GOT3 (cell line): Measurements from ENCODE around the gene TFCP2.

Experiments
- DNase-seq: peaks from one replicate; lab custom pipeline; 2025; ENCODE audit warnings: mixed read lengths; lab: John Stamatoyannopoulos, UW

The TFCP2 gene

DNA sequence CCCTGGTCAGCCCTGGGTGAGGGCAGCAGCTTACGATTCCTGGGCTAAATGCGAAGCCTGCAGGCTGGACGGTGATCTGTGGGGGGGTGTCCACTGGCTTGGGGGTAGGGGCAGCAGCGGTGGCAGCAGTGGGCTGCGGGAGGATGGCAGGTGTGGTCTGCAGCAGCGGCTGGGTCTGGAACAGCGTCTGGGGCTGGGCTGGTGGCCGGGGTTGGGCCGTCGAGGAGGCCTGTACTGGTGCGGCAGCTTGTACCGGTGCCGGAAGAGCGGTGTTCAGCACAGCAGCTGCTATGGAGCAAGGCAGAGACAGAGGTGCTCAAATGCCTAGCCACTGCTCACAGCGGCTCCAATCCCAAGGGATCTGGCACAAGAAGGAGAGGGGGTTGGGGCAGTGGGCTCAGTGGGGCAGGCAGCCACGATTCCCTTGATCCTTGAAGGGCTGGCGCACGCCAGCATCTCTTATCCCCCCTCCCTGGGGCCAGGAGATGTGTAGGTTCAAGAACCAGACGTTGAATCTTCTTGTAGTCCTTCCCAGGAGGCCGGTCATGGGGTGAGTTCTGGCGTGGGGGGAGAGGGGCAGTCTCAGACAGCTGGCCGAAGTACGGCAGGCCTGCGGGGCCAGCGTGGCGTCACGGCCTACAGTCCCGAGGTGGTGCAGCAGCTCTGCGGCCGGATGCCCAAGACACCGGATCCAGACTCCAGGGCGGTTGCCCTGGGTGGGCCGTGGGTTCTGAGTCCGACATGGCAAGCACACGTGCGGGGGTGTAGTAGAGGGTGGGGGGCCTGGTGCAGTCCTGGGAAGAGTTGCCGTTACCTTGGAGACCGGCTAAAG, 25.0 kb upstream of the TFCP2 start:
- no peak for DNase-seq

DNA sequence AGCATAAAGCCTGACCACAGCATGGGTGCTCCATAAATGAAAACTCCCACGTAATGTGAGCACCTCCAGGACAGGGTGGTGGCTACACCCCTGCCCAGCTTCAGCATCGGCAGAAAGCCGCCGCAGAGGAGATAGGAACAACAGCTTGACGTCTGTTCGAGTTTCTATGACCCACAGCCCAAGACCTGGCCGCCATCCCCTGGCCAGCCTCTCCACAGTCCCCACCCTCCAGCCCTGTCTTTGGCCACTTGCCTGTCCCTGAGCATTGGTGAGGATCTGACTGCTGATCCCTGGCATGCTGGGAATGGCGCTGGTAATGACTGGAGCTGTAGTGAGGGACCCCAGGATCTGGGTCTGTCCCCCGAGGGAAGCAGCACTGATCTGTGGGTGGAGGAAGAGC, 23.6 kb upstream of the TFCP2 start:
- DNase-seq = no peak

DNA sequence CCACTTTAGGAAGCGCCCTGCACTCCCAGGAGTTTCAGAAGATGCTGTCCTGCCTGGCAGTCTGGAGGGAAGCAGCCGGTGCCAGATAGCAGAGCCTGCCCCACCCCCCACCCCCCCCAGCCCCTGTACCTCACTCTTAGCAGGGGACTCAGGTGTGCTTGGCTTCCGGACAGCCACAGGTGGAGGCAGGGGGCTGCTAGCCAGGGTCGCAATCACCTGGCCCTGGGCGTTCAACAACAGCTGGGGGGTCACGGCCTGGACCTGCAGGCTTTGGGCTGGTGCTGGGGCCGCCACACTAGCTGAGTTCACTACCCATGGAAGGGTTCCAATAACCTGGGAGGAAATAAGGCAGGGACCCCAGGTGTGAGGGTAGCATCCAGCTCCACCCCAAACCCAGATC, 22.9 kb upstream of the TFCP2 start:
- DNase-seq = no peak

DNA sequence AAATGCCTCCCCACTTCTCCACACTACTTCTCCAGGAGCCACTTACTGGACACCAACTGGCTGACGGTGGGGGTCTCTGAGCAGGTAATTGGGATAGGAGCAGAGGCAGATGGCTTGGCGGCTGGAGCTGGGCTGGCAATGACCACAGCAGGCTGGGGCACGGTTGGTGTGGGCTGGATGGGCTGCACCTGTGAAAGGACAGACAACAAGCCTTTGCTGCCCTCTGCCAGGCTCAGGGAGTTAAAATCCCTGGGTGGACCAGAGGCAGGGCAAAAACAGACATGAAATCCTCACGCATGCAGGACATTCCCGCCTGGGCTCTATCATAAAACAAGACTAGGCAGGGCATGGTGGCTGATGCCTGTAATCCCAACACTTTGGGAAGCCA, 19.3 kb upstream of the TFCP2 start:
- no peak for DNase-seq

DNA sequence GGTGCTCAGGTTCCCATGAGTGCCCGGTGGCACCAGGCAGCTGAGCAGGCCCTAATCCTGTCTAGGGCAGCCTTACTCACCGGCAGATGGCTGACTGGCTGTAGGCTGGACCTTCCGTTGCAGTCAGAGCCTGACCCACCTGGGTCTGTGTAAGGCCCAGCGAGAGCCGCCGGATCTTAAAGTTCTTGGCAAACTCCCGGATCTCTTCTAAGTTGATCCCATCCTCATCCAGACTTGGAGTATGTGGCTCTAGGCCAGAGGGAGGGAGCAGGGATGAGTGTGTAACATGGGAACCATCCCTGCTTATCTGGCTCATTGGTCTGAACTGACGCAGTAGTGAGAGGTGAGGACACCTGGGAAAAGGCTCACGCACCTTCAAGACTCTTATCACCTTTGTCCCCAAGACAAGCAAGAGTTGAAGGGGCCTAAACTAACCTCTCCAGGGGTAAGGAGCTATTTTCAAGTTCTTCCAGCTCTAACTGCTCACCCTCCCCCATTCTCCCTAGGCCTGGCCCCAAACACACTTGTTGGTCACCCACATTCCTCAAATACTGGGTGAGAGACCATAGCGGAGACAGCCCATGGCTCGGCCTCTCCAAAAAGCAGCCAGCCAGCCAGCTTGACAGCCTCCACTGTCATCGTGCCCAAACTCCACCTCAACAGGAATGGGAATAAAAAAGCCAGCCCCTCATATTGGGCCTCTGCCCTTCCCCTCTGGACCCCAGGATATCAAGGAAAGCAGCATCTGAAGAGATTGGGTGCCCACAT, 18.8 kb upstream of the TFCP2 start:
- DNase-seq = no peak

DNA sequence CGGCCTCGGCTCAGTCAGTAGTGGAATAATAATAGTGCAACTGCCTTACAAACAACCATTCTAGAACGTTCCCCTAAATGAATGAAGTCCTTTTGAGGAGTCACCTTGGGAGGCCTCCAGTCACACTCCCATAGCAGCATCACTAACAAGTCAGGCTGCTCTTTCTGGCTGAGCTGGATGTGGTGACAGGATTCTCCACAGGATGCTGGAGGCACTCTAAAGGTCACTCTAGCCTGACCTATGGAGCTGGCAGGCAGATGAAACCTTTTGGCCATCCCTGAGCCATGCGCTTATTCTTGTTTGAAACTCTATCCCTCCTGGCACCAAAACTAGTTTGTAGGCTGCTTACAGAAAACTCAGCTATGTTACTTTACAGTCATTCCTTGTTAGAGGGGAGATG, 17.9 kb upstream of the TFCP2 start:
- no peak for DNase-seq

DNA sequence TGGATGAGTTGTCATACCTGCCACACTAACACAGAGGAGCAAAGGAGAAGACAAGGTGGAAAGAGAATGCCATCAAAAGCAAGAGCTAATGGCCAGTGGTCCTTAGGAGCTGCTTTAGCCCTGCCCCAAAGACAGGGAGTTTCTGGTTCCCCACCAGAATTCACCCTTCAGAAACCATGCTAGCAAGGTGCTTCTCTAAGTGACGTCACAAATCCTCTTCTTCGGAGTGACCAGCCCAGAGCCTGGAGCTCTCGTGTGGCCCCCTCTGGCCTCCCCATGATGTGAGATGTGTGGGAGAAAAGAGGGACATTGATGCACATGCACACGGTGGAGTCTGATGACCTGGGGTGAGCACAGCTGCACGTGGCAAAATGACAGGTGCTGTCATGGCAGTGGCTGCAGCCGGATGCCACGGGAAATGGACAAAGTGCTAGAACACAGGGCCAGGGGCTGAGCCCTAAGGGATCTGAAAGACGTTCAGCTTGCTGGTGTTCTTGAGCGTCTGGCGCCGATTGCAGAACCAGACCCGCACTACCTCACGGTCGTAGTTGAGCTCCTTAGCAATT, 16.9 kb upstream of the TFCP2 start:
- no peak for DNase-seq

DNA sequence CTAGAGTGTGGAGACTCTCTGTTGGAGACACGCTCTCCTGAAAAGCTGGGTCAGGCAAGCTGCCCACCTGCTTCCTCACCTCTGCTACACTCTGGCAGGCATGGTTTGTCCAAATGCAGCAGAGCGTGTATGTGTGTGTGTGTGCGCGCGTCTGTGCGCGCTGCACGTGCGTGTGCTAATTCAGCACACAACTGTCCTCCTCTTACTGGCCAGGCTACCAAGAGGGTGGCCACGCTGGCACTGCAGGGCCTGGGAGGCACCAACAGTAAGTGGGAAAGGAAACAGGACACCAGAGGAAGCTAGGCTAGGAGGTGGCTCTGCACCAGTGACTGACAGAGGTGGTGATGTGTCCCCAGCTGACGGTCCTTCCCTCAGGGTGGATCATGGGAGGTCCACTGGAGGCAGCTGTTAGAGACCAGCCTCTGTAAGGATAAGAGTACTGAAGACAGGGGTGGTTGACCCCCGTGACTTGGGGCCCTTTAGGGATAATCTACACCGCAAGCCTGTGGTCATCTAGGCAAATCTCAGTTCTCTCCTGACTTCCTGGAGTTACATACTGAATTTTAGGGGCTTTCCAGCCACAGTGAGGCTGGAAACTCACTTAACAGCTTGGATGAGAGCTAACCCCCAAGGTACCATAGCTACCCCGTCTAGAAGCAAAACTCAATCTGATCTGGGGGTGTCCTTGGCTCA, 15.6 kb upstream of the TFCP2 start:
- no peak for DNase-seq

DNA sequence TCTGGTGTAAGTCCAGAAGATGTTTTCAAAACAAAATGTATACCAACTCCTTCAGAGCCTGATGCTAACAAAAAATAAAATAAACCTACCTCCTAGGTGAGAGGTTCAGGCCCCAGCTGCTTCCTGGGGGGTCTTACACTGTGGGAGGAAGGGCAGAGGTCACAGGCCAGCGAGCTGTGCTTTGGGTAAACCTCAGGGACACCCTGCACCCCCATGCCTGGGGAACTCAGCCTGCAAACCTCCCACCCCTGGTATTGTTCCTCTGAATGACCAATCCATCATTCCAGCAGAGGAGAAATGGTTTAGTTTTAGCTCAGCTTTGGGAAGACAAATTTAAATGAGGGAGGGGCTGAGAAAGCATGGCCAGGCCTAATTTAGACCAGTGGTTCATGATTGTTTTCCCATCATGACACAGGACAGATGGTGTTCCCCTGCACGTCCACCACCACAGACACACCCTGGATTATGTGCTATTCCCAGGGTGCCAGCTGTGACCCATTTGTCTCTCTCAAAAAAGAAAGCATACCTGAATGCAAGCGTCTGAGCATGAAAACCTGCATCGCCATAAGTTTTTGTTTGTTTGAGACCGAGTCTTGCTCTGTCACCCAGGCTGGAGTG, 14.5 kb upstream of the TFCP2 start:
- DNase-seq = no peak

DNA sequence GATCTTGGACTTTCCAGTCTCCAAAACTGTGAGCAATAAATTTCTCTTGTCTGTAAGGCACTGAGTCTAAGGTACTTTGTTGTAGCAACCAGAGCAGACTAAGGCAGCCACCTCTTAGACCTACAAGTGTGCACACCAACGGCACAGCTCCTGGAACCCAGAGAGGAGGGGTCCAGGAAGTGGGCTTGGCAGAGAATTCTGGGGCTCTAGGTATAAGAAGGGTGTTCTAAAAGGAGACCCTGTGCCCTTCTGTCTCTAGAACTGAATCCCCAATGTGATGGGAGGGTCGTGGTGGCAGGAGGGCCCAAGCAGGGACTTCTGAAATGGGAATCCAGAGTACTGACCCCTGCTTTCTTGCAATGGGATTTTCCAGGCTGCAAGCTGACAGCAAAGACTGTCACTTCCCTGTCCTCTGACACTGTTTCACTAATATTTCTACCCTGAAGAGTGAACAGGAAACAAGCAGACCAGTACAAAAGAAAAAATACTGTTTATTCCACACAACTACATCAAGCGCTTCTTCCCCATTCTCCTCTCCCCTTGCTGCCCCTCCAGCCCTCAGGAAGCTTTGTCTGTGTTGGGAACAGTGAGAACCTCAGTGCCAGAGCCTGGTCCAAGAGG, 13.6 kb upstream of the TFCP2 start:
- DNase-seq = no peak

DNA sequence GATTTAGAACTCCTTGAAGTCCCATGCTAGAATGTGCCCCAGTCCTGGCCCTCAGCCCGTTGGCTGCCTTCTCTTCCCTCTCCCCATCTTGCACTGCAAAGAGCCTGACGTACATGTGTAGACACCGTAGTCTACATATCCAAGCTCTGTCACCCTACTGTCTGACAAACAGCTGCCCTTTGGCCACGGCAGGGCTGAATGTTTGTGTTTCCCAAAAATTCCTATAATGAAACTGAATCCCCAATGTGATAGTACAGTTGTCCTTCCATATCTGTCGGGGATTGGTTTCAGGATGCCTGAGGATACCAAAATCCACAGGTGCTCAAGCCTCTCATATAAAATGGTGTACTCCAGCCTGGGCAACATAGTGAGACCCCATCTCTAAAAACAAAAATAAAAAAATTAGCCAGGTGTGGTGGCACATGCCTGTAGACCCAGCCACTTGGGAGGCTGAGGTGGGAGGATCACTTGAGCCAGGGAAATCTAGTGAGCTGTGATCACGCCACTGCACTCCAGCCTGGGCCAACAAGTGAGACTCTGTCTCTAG, 12.3 kb upstream of the TFCP2 start:
- no peak for DNase-seq

DNA sequence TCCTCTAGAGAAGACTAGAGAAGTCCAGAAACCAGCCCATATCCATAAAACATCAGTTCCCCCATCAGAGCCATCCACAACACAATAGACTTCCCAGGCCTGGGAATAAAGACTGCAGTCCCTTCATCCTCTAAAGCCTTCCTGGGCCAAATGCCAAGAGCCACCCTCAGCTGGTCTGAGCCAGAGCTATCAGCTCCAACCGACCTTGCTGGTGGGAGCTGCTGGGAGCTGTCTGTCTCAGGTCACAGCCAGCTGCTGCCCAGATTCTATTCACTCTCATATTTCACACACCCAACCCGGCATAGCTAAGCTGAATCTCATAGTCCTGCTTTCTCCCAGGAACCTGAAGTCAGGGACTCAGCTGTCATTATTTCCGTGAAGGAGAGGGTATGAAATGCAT, 10.9 kb upstream of the TFCP2 start:
- DNase-seq = no peak

DNA sequence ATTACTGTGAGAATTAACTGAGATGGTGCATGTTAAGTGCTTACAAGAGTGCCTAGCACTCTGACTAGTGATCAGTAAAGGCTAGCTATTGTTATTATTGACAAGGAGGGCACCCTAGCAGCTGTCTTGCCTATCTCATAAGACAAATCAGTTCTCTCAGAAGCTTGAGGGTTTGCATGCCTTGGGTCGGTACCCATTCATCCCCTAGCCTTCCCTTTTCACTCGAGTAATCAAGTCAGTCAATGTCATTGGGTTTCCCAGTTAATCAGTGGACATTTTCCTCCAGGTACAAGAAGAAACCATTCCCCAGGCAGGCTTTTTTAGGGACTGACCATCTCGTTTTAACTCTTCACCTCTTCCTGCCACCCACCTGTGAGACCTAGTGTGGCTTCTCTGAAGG, 10.4 kb upstream of the TFCP2 start:
- DNase-seq = no peak

DNA sequence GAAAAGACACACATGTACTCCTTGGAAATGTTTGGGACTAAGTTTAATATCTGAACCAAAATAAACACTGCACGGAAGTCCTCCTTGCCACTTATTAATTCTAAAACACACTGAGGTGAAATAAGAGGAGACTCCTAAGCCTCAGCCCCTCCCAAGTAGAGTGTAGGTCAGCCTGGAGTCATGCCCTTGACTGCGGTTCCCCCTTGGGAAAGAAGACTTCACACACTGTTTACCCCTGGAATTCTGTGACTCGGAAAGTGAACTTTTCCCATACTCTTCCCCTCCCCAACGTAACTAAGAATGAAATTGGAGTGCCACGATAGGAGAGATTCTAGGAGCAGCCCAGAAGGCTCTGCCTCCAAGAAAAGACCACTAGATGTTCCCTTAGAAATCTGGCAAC, 8.6 kb upstream of the TFCP2 start:
- DNase-seq = no peak

DNA sequence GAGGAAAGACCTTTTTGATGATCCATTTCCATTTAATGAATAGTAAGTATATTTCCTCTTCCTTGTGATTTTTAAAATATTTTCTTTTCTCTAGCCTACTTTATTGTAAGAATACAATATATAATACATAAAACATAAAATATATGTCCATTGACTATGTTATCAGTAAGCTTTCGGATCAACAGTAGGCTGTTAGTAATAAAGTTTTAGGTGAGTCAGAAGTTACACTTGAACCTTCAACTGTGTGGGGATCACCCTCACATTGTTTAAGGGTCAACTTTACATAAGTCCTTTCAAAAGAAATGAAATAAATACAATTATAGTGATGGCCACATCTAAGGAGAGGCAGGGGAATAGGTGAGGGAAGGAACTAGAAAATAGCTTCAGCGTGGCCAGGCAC, 5.0 kb upstream of the TFCP2 start:
- DNase-seq = no peak

DNA sequence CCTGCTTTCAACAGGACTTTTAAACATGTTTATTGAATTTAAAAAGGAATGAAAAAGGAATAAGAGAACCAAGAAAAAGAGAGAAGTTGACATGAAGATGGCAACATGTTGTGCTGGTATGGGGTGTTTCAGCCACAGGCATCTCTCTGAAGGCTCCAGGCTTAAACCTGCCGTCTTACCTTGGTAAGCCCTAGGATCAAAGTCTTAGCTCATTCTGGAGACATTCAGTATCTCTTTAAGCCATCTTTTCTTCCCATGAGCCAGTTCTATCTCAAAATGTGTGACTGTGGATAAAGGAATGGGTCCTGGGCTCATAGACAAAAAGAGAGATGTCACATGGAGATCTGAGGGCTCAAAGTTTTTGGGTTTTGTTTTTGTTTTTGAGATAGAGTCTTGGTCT, 1.6 kb upstream of the TFCP2 start:
- DNase-seq = no peak

DNA sequence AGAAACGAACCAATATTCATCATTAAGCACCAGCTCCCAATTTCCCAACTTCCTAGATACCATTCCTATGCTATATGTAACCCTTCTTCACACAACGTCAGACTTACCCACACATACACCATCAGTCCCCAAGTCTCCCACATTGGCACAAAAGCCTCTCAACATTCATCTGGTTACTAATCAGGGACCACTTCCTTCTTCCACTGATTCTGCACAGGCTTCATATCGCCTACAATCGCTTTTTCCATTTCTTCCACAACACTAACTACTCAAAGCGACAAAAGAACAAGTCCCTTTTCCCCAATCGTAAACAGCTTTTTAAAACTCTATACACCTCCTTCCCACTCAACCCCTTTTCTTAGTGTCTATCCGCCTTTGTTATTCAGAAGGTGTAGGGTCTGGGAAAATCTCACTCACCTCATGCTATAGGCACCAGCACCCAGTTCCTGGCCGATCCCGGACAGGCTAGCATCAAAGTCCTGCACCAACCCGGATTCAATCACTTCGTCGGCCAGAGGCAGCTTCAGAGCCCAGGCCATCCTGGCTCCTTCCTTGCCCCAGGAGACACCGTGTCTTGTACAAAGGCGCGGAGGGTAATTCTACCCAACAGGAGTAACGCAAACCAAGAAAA, 936 bp downstream of the TFCP2 start:
- DNase-seq = no peak

DNA sequence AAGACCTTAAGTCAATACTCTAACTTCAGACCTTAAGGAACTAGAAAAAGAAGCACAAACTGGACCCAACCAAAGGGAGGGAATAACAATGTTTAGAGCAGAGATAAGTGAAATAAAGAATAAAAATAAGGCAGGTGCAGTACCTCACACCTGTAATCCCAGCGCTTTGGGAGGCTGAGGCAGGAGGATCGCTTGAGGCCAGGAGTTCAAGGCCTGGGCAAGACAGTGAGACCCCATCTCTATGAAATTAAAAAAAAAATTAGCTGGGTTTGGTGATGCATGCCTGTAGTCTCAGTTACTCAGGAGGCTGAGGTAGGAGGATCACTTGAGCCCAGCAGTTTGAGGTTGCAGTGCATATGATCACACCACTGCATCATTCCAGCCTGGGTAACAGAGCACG, 9.1 kb downstream of the TFCP2 start:
- DNase-seq = no peak

DNA sequence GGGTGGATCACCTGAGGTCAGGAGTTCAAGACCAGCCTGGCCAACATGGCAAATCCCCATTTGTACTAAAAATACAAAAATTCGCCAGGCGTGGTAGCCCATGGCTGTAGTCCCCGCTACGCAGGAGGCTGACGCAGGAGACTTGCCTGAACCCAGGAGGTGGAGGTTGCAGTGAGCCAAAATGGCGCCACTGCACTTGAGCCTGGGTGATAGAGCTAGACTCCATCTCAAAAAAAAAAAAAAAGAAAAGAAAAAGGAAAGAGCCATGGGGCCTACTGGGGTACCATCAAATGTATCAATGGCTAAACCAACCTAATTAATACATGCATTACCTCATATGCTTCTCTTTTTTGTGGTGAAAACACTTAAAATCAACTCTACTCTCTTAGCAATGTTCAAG, 10.7 kb downstream of the TFCP2 start:
- DNase-seq = no peak

DNA sequence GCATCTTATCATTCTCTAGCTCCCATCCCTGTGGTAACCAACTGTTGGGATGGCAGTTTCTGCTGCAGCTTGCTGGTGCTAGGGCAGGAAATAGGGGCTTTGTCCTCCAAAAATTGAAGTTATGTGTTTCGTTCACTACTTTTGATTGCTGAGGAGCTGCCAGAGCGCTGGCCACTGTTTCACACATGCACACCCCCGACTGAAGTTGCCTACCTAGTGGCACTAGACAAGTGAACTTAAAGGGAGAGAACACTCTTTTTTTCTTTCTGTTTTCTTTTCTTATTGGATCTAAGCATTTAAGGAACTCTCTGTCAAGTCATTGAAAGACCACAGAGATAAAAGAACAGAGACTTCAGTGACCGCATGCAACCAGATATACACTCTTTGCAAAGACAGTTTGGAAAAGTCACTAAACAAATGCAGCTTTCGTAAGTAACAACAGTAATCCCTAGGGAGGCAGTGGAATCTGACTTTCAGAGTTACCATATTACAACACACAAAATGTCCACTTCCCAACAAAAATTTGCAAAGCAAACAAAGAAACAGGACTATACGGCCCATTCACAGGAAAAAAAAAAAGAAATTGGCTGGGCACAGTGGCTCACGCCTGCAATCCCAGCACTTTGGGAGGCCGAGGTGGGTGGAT, 12.0 kb downstream of the TFCP2 start:
- DNase-seq = no peak
